Lung microvascular endothelial cell (primary cell): ENCODE results near the gene SLC22A31. TPM values are rescaled to one million over a fixed set of nuclear protein-coding genes. Genes with fewer than 3 reads are reported as not detected.
"Not testable (repeated sequence)": the region's sequence is repeated elsewhere in the genome, so short reads cannot be mapped to it uniquely, and the experiment has no call there.

Experiments used
- DNase-seq, 2 donors: peaks; one replicate each; pipeline versions ENCODE4 v3.0.0 to v3.0.0-alpha.2; 2010; ENCODE audit warnings: low read depth in 2 of 2
- total RNA-seq: library from RNA; depleted of rRNA; stranded (reverse); fragments of >200 nt; gene quantifications from 2 replicates; pipeline ENCODE4 v1.2.1, GENCODE V29; 2014

Gene SLC22A31
- total RNA-seq, 1 donor from 2014 or later, result not detected

DNA sequence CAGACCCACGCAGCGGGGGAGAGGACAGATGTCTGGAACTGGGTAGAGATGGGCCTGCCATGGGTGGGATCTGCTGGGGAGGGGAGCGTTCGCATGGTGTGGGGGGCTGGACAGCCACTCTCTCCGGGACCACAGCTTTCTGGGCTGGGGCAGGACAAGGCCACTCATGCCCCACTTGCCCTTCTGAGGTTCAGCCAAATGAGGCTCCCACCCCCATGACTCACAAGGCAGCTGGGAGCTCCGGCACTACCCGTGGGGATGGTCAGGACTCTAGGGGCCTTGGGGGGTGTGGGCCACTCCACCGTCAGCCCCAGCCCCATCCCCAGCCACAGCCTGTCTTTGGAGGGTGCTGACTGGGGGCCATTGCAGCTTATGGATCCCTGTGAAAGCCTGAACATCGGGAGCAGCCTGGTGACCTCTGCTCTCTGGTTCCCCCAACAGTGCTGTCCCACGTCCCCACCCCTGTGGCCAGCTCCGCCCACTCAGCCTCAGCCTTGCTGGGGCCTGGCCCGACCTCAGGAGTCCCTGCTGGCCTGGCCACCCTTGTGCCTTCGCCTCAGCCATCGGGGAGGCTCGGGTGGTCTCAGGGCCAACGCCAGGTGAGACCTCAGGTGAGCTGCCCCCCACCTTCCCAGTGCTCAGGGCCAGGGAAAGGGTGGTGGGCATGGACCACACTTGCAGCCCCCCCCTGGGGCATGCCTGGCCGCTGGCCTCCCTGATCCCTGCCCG, 33.5 kb downstream of the SLC22A31 start:
- DNase-seq, result no peak

DNA sequence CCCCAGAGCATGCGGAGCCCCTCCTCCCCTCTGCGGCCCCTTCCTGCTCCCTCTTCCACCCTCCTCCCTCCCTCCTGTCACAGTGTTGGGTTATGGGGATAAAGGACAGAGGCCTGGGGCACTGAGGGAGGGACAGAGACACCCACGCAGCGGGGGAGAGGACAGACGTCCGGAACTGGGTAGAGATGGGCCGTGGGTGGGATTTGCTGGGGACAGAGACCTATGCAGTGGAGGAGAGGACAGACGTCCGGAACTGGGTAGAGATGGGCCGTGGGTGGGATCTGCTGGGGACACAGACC, 34.7 kb downstream of the SLC22A31 start:
- not testable (repeated sequence) for DNase-seq

DNA sequence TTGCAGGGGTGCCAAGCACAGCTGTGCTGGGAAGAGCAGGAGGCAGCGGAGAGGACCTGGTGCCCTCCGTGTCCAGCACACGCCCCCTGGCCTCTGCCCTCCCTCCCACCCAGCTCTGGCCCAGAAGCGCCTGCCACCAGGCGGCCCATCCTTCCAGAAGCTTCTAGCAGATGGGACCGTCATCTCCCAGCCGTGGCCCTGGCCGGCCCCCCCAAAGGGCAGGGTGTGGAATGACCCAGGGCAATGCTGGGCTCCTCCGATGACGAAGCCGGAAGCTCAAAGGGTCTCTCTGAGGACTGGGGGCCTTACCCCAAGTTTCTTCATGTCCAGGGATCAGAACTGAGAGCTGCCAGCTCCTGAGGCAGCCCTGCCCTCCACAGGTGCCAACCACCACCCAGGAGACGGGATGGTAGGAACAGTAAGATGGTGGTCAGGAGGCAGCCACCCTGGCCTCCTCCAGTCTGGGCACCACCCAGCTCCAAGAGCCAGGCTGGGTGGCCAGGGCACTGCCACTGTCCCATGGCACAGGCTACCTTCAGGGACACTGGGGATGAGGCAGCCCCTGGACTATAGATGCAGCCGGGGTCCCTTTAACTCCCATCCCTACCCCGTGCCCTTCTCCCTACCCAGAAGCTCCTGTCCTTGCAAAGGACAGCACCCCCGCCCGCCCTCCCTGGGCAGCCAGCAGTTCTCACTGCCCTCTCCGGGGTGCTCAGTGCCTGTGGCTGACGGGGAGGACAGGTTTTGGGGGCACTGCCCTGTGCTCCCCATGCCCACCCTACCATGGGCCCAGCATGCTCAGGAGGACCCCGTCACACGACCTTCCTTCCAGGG, 35.3 kb downstream of the SLC22A31 start:
- no peak for DNase-seq

GRCh38 chr16:89164436-89164835, 35.9 kb downstream of the SLC22A31 start:
- DNase-seq, result no peak

DNA sequence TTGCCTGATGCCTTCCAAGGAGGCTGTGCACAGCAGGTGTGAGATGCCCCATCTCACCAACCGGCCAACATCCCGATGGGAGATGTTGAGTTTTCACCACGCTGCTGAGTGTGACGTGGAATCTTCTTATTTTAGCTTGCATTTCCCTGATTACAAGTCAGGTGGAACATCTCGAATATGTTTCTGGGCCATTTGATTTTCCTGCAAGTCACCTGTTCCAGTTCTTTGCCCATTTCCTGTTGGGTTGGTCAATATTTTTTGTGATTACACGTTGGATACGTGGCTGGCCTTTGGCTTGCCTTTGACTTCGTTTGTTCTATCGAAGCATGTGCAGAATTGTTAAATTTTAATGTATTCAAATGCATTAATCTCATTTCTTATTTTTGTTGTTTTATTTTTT, 37.0 kb downstream of the SLC22A31 start:
- DNase-seq, result no peak

DNA sequence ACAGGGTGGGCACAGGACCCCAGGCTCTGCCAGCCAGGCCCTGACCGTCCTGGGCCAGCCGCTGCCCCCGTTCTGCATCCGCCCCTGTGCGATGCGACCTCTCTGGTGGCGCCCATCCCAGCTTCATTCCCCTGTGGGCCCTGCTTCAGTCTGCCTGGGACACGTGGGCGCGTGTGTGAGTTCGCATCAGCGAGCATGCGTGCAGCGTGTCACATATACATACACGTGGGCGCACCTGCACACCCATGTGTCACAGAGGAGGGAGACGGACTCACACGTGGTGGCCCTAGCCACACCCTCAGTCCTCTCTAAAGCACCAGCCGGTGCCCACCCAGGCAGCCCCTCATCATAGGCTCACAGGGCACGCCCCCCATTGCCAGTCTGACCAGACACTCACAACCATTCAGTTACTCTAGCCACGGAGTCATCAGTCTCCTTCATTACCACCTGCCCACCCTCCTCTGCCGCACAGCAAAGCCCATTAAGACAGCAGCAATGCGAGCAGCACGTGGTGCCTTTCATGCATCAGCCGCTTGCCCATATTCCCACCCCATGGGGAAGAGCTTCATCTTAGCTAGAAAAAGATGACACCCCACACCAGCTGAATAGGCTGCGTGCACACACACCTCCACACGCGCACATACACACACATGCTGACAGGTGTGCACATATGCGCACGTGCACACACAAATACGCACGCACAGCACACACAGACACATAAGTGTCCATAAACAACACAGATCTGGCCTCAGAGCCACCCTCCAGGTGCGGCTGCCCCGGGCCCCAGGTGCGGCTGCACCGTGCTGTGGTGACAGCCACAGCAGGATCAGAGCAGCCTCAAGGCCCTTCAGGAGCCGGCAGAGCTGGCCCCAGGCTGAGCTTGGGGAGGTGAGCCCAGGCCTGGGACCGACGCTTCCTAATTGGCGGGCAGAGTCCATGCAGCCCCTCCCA, 38.3 kb downstream of the SLC22A31 start:
- no peak for DNase-seq

DNA sequence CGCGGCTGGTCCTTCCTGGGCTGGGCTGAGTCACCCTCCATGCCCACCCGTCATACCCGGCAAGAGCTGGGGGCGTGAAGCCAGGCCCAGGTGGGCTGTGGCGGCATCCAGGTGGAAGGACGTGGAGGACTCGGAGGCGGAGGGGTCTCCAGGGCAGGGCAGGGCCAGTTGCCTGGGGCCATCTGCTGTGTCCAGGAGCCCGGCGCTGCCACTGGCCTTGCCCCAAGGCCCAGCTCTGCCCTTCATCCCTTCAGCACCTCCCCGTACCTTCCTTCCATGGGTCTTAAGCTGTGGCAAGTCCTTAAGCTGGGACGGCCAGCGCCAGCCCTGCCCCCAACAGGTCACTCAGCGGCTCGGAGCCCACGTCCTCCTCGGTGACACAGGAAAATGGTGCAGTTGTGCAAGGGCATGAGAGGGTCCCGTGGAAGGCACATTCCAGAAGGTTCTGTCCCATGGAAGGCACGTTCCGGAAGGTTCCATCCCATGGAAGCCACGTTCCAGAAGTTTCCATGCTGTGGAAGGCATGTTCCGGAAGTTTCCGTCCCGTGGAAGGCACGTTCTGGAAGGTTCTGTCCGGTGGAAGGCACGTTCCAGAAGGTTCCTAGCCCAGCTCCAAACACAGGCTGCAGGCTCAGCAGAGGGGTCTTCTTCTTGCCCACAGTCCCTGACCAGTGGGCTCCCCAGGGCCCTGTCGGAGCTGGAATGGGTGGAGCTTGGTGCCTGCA, 39.2 kb downstream of the SLC22A31 start:
- DNase-seq, result no peak

GRCh38 chr16:89159850-89160354, 40.4 kb downstream of the SLC22A31 start:
- no peak for DNase-seq

DNA sequence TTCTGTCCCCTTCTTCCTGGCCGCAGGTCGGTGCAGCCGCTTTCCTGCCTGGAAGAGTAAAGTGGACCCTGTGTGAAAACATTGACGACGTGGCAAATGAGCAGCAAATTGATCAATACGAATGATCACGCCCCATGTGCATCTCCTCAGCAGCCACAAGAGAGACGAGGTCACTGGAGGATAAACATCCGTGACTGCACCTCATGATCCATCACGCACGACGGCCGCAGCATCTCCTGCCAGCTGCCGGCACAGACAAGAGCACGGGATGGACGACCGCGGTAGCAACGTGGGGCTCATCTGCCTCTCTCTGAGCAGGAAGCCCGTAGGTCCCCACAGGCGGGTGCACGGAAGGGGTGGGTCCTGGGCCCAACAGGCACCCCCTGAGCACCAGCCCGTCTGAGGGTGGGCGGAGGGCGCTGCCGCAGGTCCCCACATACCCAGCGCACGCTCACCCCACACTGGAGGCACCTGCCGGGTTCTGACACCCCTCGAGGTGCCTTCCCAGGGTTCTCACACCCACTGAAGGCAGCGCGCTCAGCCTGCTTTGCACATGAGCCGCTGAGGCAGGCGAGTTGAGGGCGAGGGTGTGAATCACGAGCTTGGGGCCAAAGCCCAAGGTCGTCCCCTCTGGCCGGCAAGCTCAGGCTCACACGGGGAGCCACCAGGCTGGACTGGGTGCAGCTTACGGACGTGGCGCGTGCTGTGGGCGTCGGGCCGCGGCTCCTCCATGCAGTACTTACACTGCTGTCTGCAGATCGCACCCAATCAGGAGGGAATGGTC, 41.1 kb downstream of the SLC22A31 start:
- DNase-seq, result no peak

DNA sequence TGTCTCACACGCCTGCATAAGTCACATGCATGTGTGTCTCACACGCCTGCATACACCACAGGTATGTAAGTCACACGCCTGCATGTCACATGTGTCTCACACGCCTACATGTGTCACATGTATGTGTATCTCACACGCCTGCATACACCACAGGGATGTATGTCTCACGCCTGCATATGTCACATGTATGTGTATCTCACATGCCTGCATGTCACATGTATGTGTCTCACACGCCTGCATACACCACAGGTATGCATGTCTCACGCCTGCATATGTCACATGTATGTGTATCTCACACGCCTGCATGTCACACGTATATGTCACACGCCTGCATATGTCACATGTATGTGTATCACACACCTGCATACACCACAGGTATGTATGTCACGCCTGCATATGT, 42.6 kb downstream of the SLC22A31 start:
- DNase-seq, result no peak

GRCh38 chr16:89156740-89157645, 43.3 kb downstream of the SLC22A31 start:
- DNase-seq, result no peak

- DNase-seq, result no peak
Measured at GRCh38 chr16:89155851-89156739, 44.2 kb downstream of the SLC22A31 start.

- peak; percentile 69 to 83 for DNase-seq
Measured at GRCh38 chr16:89155184-89155679, 45.1 kb downstream of the SLC22A31 start.

- DNase-seq, result no peak
Measured at GRCh38 chr16:89154390-89155183, 45.8 kb downstream of the SLC22A31 start.

- DNase-seq, result no peak
Measured at GRCh38 chr16:89153848-89154271, 46.5 kb downstream of the SLC22A31 start.

DNA sequence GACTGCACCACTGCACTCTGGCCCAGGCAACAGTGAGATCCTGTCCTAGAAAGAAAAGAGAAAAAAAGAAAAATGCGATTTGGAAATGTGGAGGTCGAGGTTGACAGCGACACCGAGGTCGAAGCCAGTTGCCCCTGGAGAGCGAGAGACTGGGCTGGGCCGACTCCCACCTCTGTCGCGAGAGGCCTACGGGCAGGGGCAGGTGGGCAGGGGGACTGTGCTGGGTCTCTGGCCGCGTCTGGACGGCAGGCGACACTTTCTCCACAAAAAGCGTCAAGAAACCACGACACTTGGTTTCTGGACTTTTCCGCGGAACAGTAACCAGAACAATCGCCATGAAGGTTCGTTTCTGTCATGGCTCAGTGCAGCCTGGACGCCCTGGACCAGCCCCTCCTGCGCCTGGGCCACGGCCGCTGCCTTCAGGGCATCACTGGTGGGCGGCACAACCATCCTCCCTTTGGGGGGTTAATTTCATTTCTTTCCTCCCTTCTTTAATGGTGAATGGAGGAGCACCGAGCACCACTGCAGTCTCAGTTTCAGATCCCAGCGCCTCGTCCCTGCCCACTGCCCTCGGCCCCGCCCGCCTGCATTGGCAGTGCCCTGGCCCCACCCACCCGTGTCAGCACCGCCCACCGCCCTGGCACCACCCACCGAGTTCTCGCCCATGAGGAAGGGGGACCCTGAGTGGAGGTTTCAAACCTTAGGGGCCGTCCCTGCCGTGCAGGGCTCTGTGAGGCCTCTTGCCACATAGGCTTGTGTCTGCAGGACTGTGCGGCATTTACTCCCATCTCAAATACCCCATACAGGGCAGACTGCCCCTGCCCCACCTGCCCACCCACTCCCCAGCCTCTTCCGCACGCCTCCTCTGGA, 47.3 kb downstream of the SLC22A31 start:
- DNase-seq, result no peak
